CD4-positive, alpha-beta T cell (primary cell): ENCODE data around the gene ENAH. TPM values are rescaled to one million over a fixed set of nuclear protein-coding genes. Genes with fewer than 3 reads are reported as not detected.

Source experiments
- ATAC-seq: fragments of 200-7000 bp; cut with Tn5 transposase; one replicate; pipeline ENCODE4 v1.10.0; 2022; ENCODE audit warnings: mild to moderate bottlenecking; ENCODE audit not compliant: poor library complexity
- CTCF ChIA-PET: fragments of 350-600 bp; sonication (Branson Sonifier 250); formaldehyde crosslinking; loops from one replicate; lab custom pipeline; 2021; ENCODE audit warnings: antibody characterized with exemption, inconsistent platforms; lab: Charles Lee
- POLR2A ChIA-PET: fragments of 350-600 bp; sonication (Branson Sonifier 250); formaldehyde crosslinking; loops from one replicate; lab custom pipeline; 2021; ENCODE audit warnings: antibody characterized with exemption, inconsistent platforms; lab: Charles Lee
- DNase-seq, 14 experiments: peaks; one replicate each; pipeline ENCODE4 v3.0.0-alpha.2; 2013 to 2020; ENCODE audit warnings: mixed read lengths in 2 of 14
- H3K27ac ChIP-seq, 2 donors: one replicate each; pipeline versions ENCODE4 v1.5.1 to v1.7.0; 2013; ENCODE audit warnings: low read length in 2 of 2, low read depth in 1 of 2, mild to moderate bottlenecking in 1 of 2
- H3K27me3 ChIP-seq, 2 experiments: 1 replicate in 1 of 2; 2 replicates in 1 of 2; pipeline versions ENCODE4 v1.6.1 to v1.7.0; 2013; ENCODE audit warnings: low read length in 2 of 2, control low read depth in 1 of 2, mild to moderate bottlenecking in 1 of 2, moderate library complexity in 1 of 2; ENCODE audit not compliant: insufficient read depth in 2 of 2, control insufficient read depth in 1 of 2
- H3K36me3 ChIP-seq: one replicate; pipeline ENCODE4 v1.6.1; 2013; ENCODE audit warnings: low read length, control low read depth; ENCODE audit not compliant: insufficient read depth
- H3K4me1 ChIP-seq: one replicate; pipeline ENCODE4 v1.6.1; 2013; ENCODE audit warnings: low read length, control low read depth; ENCODE audit not compliant: insufficient read depth
- H3K4me3 ChIP-seq: one replicate; pipeline ENCODE4 v1.5.1; 2013; ENCODE audit warnings: mild to moderate bottlenecking, low read length, moderate library complexity
- H3K9me3 ChIP-seq, 2 experiments: 1 replicate in 1 of 2; 2 replicates in 1 of 2; pipeline versions ENCODE4 v1.6.1 to v1.7.0; 2013; ENCODE audit warnings: low read length in 2 of 2, mild to moderate bottlenecking in 2 of 2, control low read depth in 1 of 2, moderate library complexity in 1 of 2; ENCODE audit not compliant: control insufficient read depth in 1 of 2, insufficient read depth in 1 of 2
- H3K27ac Mint-ChIP-seq: one replicate; pipeline ENCODE4 v1.8.0; 2020; ENCODE audit warnings: mixed read lengths
- H3K27me3 Mint-ChIP-seq: one replicate; pipeline ENCODE4 v1.8.0; 2021; ENCODE audit warnings: mixed read lengths
- H3K36me3 Mint-ChIP-seq: one replicate; pipeline ENCODE4 v1.8.0; 2021; ENCODE audit warnings: low read depth, mixed read lengths
- H3K4me1 Mint-ChIP-seq: one replicate; pipeline ENCODE4 v1.8.0; 2021; ENCODE audit warnings: low read depth, mixed read lengths
- H3K4me3 Mint-ChIP-seq: one replicate; pipeline ENCODE4 v1.8.0; 2020; ENCODE audit warnings: mild to moderate bottlenecking, mixed read lengths
- H3K9me3 Mint-ChIP-seq: one replicate; pipeline ENCODE4 v1.8.0; 2020; ENCODE audit warnings: mixed read lengths
- intact Hi-C, 2 experiments: fragments of 100-400 bp; cut with DNase I in 1 of 2; cut with micrococcal nuclease in 1 of 2; formaldehyde crosslinking; loops; one replicate each; pipeline versions ENCODE4 v1.15.1 to v1.9.0; 2023 to 2025; cut with DNase I, micrococcal nuclease
- total RNA-seq, 174 experiments: library from RNA in 2 of 174; stranded (reverse) in 2 of 174; gene quantifications; one replicate each; pipeline ENCODE4 v1.2.3 and lab custom pipeline; 2021 to 2026
- TF ChIP-seq, protein P1 (sequence below): fragments of 200-600 bp; IDR thresholded peaks from one replicate; pipeline ENCODE4 v1.8.0; 2022; ENCODE audit warnings: antibody characterized with exemption, mild to moderate bottlenecking

Gene ENAH
- total RNA-seq, 2 experiments from 2014 or later, result not detected

DNA sequence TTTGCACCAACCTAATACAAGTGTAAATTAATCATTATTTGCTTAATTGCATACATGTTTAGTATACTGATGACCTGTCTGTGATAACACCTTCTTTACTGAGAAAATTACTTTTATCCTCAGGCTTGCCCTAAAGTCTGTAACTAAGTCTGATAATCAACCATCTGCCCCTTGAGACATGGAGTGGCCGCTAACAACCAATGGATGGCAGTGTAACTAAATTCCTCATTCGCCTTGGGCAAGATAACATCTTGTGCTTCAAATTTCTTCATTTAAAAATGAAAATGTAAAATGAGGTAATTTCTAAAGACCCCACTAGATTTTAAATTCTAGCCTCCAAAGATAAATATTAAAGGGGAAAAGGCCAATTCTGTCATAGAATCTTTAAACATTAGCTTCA, 85.1 kb downstream of the ENAH start:
- intact Hi-C loops, result no loop called here
- Mint-ChIP-seq H3K9me3 (no peaks in the 10 kb centered on the region), H3K27ac (no peak overlapping the region), H3K4me1 (no peaks in the 10 kb centered on the region), H3K36me3 (no peaks in the 10 kb centered on the region), H3K27me3 (peaks cover 4% of the 10 kb centered on the region), H3K4me3 (no peak overlapping the region)
- TF ChIP-seq, protein P1, sequence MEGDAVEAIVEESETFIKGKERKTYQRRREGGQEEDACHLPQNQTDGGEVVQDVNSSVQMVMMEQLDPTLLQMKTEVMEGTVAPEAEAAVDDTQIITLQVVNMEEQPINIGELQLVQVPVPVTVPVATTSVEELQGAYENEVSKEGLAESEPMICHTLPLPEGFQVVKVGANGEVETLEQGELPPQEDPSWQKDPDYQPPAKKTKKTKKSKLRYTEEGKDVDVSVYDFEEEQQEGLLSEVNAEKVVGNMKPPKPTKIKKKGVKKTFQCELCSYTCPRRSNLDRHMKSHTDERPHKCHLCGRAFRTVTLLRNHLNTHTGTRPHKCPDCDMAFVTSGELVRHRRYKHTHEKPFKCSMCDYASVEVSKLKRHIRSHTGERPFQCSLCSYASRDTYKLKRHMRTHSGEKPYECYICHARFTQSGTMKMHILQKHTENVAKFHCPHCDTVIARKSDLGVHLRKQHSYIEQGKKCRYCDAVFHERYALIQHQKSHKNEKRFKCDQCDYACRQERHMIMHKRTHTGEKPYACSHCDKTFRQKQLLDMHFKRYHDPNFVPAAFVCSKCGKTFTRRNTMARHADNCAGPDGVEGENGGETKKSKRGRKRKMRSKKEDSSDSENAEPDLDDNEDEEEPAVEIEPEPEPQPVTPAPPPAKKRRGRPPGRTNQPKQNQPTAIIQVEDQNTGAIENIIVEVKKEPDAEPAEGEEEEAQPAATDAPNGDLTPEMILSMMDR, result no peak
- Histone ChIP-seq H3K4me1 (no peaks in the 10 kb centered on the region), H3K27me3 (peaks cover 0 to 4% of the 10 kb centered on the region in 2 experiments), H3K36me3 (no peaks in the 10 kb centered on the region), H3K9me3 (no peaks in the 10 kb centered on the region), H3K4me3 (no peak overlapping the region), H3K27ac (no peak overlapping the region)
- ChIA-PET POLR2A (no interaction called here), CTCF (no interaction called here)
- ATAC-seq, result no peak
- no peak for DNase-seq

DNA sequence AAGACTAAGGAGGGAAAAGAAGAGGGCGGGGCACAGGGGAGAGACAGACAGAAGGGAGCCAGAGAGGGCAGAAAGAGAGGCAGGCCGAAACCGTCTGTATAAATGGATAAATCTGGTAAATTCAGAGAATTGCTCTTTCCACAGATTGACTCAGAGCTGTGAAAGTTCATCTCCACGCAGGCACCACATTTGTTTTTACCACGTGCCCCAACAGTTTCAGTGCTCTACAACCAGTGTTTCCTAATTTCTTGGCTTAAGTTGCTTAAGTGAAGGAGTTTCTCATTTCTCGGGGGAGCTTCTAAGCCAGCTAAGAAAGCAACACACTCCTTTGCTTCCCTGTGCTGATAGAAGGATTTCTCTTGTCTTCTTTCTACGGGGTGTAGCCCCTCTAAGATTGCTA, 87.1 kb downstream of the ENAH start:
- Mint-ChIP-seq H3K9me3 (no peaks in the 10 kb centered on the region), H3K27ac (no peak overlapping the region), H3K4me3 (no peak overlapping the region), H3K36me3 (no peaks in the 10 kb centered on the region), H3K4me1 (no peaks in the 10 kb centered on the region), H3K27me3 (peaks cover 9% of the 10 kb centered on the region)
- TF ChIP-seq, protein P1, result no peak
- ATAC-seq (no peak), DNase-seq (no peak)
- intact Hi-C loops, result no loop called here
- CTCF ChIA-PET, result no interaction called here
- POLR2A ChIA-PET, result no interaction called here
- H3K27ac ChIP-seq, result no peak overlapping the region
- H3K36me3 ChIP-seq, result no peaks in the 10 kb centered on the region
- no peaks in the 10 kb centered on the region for H3K4me1 ChIP-seq
- no peaks in the 10 kb centered on the region for H3K9me3 ChIP-seq
- peaks cover 0 to 4% of the 10 kb centered on the region in 2 experiments for H3K27me3 ChIP-seq
- H3K4me3 ChIP-seq, result no peak overlapping the region

DNA sequence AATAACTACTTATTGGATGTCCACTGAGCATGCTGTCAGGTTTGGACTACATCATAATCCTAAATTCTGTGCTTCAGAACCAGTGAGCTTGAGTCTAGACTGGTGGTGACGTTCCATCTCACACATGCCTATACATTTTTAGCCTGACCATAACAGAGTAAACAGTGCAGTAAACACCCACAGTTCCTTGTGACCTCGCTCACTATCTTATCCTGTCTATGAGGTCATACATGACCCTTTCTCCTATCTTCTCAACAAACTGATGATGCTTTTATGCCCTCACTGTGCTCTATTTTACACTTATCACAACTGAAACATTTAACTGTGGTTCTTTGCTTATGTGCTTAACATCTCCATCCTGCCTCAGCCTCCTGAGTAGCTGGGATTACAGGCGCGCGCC, 91.2 kb downstream of the ENAH start:
- Mint-ChIP-seq H3K36me3 (no peaks in the 10 kb centered on the region), H3K4me3 (no peak overlapping the region), H3K4me1 (no peaks in the 10 kb centered on the region), H3K27me3 (peaks cover 18% of the 10 kb centered on the region), H3K9me3 (no peaks in the 10 kb centered on the region), H3K27ac (no peak overlapping the region)
- H3K27ac ChIP-seq, result no peak overlapping the region
- POLR2A ChIA-PET, result no interaction called here
- H3K36me3 ChIP-seq, result no peaks in the 10 kb centered on the region
- ATAC-seq, result no peak
- intact Hi-C loops, result no loop called here
- TF ChIP-seq, protein P1, result no peak
- H3K9me3 ChIP-seq, result no peaks in the 10 kb centered on the region
- peaks cover 0 to 6% of the 10 kb centered on the region in 2 experiments for H3K27me3 ChIP-seq
- H3K4me1 ChIP-seq, result no peaks in the 10 kb centered on the region
- no peak overlapping the region for H3K4me3 ChIP-seq
- CTCF ChIA-PET, result no interaction called here
- no peak for DNase-seq
